Endothelial cell of umbilical vein (primary cell): ENCODE results near the gene CCDC7. TPM values are rescaled to one million over a fixed set of nuclear protein-coding genes. Genes with fewer than 3 reads are reported as not detected.
"Not testable (repeated sequence)": the region's sequence is repeated elsewhere in the genome, so short reads cannot be mapped to it uniquely, and the experiment has no call there.

ENCODE experiments used
- BruUV-seq: library from RNA; stranded (reverse); fragments of 400-500 nt; replicated peaks from 2 replicates; lab custom pipeline; 2021; lab: Mats Ljungman, UMichigan
- CTCF ChIA-PET: fragments of 300-600, 350-600 bp; sonication (Branson Sonifier 250); formaldehyde crosslinking; loops from one replicate; lab custom pipeline; 2021; ENCODE audit warnings: antibody characterized with exemption, inconsistent platforms; lab: Charles Lee
- POLR2A ChIA-PET: fragments of 300-600, 350-600 bp; sonication (Branson Sonifier 250); formaldehyde crosslinking; loops from one replicate; lab custom pipeline; 2021; ENCODE audit warnings: antibody characterized with exemption, inconsistent platforms; lab: Charles Lee
- DNase-seq: peaks from one replicate; pipeline ENCODE4 v3.0.0-alpha.2; 2011; ENCODE audit warnings: low read depth, low spot score
- FAIRE-seq: peaks from 2 replicates; lab custom pipeline; 2011; peaks lifted over from hg19 to GRCh38; lab: Jason Lieb, UNC
- H2AFZ ChIP-seq: 2 replicates; pipeline ENCODE4 v1.6.0; 2012; ENCODE audit warnings: low read depth, low read length, control low read depth, inconsistent platforms
- H3K27ac ChIP-seq: 2 replicates; pipeline ENCODE4 v1.5.1; 2011; ENCODE audit warnings: low read depth, mild to moderate bottlenecking, control low read depth, low read length, moderate library complexity; ENCODE audit not compliant: insufficient read depth
- H3K27me3 ChIP-seq, 2 experiments: 2 replicates each; pipeline versions ENCODE4 v1.6.0 to v1.6.1; 2011; ENCODE audit warnings: low read length in 2 of 2, mixed read lengths in 1 of 2; ENCODE audit not compliant: control insufficient read depth in 2 of 2, insufficient read depth in 2 of 2
- H3K36me3 ChIP-seq, 2 experiments: 2 replicates in 1 of 2; 3 replicates in 1 of 2; pipeline ENCODE4 v1.5.1; 2011; ENCODE audit warnings: low read length in 2 of 2, mild to moderate bottlenecking in 1 of 2, moderate library complexity in 1 of 2; ENCODE audit not compliant: control insufficient read depth in 2 of 2, insufficient read depth in 2 of 2; ENCODE audit errors: extremely low read depth in 1 of 2
- H3K4me1 ChIP-seq: 3 replicates; pipeline ENCODE4 v1.5.1; 2011; ENCODE audit warnings: mild to moderate bottlenecking, low read length; ENCODE audit not compliant: control insufficient read depth, insufficient read depth; ENCODE audit errors: extremely low read depth
- H3K4me2 ChIP-seq: 2 replicates; pipeline ENCODE4 v1.6.1; 2011; ENCODE audit warnings: low read length, control low read depth, mixed read lengths; ENCODE audit not compliant: insufficient read depth
- H3K4me3 ChIP-seq, 3 experiments: fragments of 200-600 bp in 1 of 3; sonication (generic), shearing (Covaris generic) in 1 of 3; replicated peaks in 1 of 3; 2 replicates each; pipeline ENCODE4 v1.5.1; 2011 to 2016; ENCODE audit warnings: control low read depth in 3 of 3, low read length in 3 of 3, mild to moderate bottlenecking in 2 of 3, inconsistent platforms in 1 of 3, low read depth in 1 of 3, moderate library complexity in 1 of 3; ENCODE audit not compliant: insufficient read depth in 1 of 3
- H3K79me2 ChIP-seq: 2 replicates; pipeline ENCODE4 v1.6.0; 2012; ENCODE audit warnings: low read length, inconsistent platforms; ENCODE audit not compliant: control insufficient read depth, insufficient read depth
- H3K9ac ChIP-seq: replicated peaks from 2 replicates; pipeline ENCODE3; 2011; ENCODE audit warnings: low read length, control low read depth; ENCODE audit not compliant: insufficient read depth; ENCODE audit errors: extremely low read depth
- H3K9me1 ChIP-seq: replicated peaks from 3 replicates; pipeline ENCODE4 v1.6.0; 2011; ENCODE audit warnings: mild to moderate bottlenecking, low read length; ENCODE audit not compliant: control insufficient read depth, insufficient read depth; ENCODE audit errors: extremely low read depth
- H3K9me3 ChIP-seq: replicated peaks from 2 replicates; pipeline ENCODE4 v1.5.1; 2012; ENCODE audit warnings: low read length, inconsistent platforms; ENCODE audit not compliant: control insufficient read depth, insufficient read depth
- H4K20me1 ChIP-seq: replicated peaks from 2 replicates; pipeline ENCODE3; 2011; ENCODE audit warnings: mild to moderate bottlenecking, low read length; ENCODE audit not compliant: control insufficient read depth, insufficient read depth; ENCODE audit errors: extremely low read depth
- CTCF ChIP-seq, 2 donors: IDR thresholded peaks; 1 replicate in 1 of 2; 2 replicates in 1 of 2; pipeline ENCODE4 v1.5.1; 2011; ENCODE audit warnings: low read length in 2 of 2, mild to moderate bottlenecking in 2 of 2, moderate library complexity in 2 of 2, control low read depth in 1 of 2, inconsistent platforms in 1 of 2, low read depth in 1 of 2; ENCODE audit not compliant: insufficient read depth in 1 of 2; ENCODE audit errors: extremely low read depth in 1 of 2
- FOS ChIP-seq: IDR thresholded peaks from 2 replicates; pipeline ENCODE4 v1.6.1; 2011; ENCODE audit warnings: mild to moderate bottlenecking, low read length, moderate library complexity, borderline replicate concordance; ENCODE audit not compliant: insufficient read depth
- GATA2 ChIP-seq: IDR thresholded peaks from 2 replicates; pipeline ENCODE4 v1.7.0; 2011; ENCODE audit warnings: low read depth, mild to moderate bottlenecking, moderate library complexity, mixed read lengths, low read length; ENCODE audit not compliant: insufficient read length, insufficient read depth
- MAX ChIP-seq: IDR thresholded peaks from 2 replicates; pipeline ENCODE4 v1.6.1; 2011; ENCODE audit not compliant: insufficient read depth, insufficient read length
- dilution Hi-C: fragments of 300-500 bp; cut with MboI; formaldehyde crosslinking; loops from one replicate; pipeline ENCODE4 v1.15.0; 2019; ENCODE audit warnings: low sequenced_read_pairs; ENCODE audit not compliant: extremely low pct_ligation_motif_present
- intact Hi-C: fragments of 100-400 bp; cut with micrococcal nuclease; formaldehyde crosslinking; loops from one replicate; pipeline ENCODE4 v1.10.0; 2022
- polyA plus RNA-seq, 4 experiments: library from polyadenylated mRNA; depleted of rRNA in 3 of 4; stranded (reverse) in 3 of 4; unstranded in 1 of 4; fragments of >200 nt; gene quantifications; 2 replicates each; pipeline versions ENCODE4 v1.2.1 to v1.2.3, GENCODE V29; 2011 to 2012; ENCODE audit warnings: missing spikeins in 1 of 4
- total RNA-seq: library from RNA; stranded (reverse); gene quantifications from 2 replicates; pipeline ENCODE4 v1.2.3, GENCODE V29; 2021

CCDC7 gene
- total and polyA plus RNA-seq, 2 donors (not counting 3 experiments of a cell fraction or from before 2014, with no cell fraction given): 0.35 to 8.2 TPM

GRCh38 chr10:32399720-32400119 lies 46.2 kb upstream of the CCDC7 start:
- H3K4me2 ChIP-seq, BruUV-seq, H4K20me1 ChIP-seq, H3K4me1 ChIP-seq, CTCF ChIA-PET, POLR2A ChIA-PET, FAIRE-seq, H3K27me3 ChIP-seq, H3K27ac ChIP-seq, H3K9me3 ChIP-seq, DNase-seq, dilution Hi-C loops, H3K79me2 ChIP-seq, H3K36me3 ChIP-seq, H2AFZ ChIP-seq, intact Hi-C loops, H3K9me1 ChIP-seq, H3K9ac ChIP-seq, H3K4me3 ChIP-seq: not testable (repeated sequence)

GRCh38 chr10:32400961-32401360 lies 45.0 kb upstream of the CCDC7 start:
- Histone ChIP-seq H3K9me3 (no peaks in the 10 kb centered on the region), H2AFZ (no peak overlapping the region), H4K20me1 (no peaks in the 10 kb centered on the region), H3K27ac (no peak overlapping the region), H3K79me2 (no peaks in the 10 kb centered on the region), H3K4me3 (no peak overlapping the region), H3K27me3 (no peaks in the 10 kb centered on the region), H3K4me1 (no peaks in the 10 kb centered on the region), H3K9ac (no peak overlapping the region), H3K4me2 (no peak overlapping the region), H3K36me3 (no peaks in the 10 kb centered on the region), H3K9me1 (no peaks in the 10 kb centered on the region)
- DNase-seq (no peak), FAIRE-seq (no peak)
- dilution Hi-C loops (no loop called here), intact Hi-C loops (no loop called here)
- BruUV-seq: no TSS peak
- ChIA-PET POLR2A (no interaction called here), CTCF (interaction anchor here (0.7 to 0.9 kb wide), 2 partner anchors 10 to 11 kb away, joined by 3 to 4 read pairs; no protein-coding TSS in a partner anchor)
- no peak for TF ChIP-seq MAX
- TF ChIP-seq GATA2: no peak
- no peak for TF ChIP-seq FOS
- TF ChIP-seq CTCF (IDR thresholded peaks at IDR 0.05; ENCODE audit: extremely low read depth in 1 of 2, insufficient read depth in 1 of 2, low read depth in 1 of 2, low read length in 2 of 2): no peak
